Large intestine (tissue), 3 donors: ENCODE measurements around the gene EPB42. TPM values are rescaled to one million over a fixed set of nuclear protein-coding genes. Genes with fewer than 3 reads are reported as not detected.

Source experiments
- DNase-seq, 2 donors: peaks; one replicate each; pipeline versions ENCODE4 v3.0.0 to v3.0.0-alpha.2; 2013
- H3K27ac ChIP-seq: one replicate; pipeline ENCODE4 v1.5.1; 2013; ENCODE audit warnings: low read length
- H3K27me3 ChIP-seq: 2 replicates; pipeline ENCODE4 v1.6.1; 2013; ENCODE audit warnings: low read length; ENCODE audit not compliant: control insufficient read depth, insufficient read depth
- H3K36me3 ChIP-seq: 2 replicates; pipeline ENCODE4 v1.6.1; 2013; ENCODE audit warnings: low read length; ENCODE audit not compliant: control insufficient read depth, insufficient read depth
- H3K4me1 ChIP-seq: one replicate; pipeline ENCODE4 v1.6.1; 2013; ENCODE audit warnings: low read length; ENCODE audit not compliant: control insufficient read depth, insufficient read depth
- H3K4me3 ChIP-seq: one replicate; pipeline ENCODE4 v1.5.1; 2013; ENCODE audit warnings: low read length
- H3K9me3 ChIP-seq: one replicate; pipeline ENCODE4 v1.6.1; 2013; ENCODE audit warnings: mild to moderate bottlenecking, low read depth, low read length, moderate library complexity; ENCODE audit not compliant: control insufficient read depth
- WGBS: methylation state at CpG from one replicate; pipeline ENCODE4 v1.1.5; 2013; ENCODE audit warnings: low lambda C conversion rate; ENCODE audit not compliant: insufficient coverage; 5-methylcytosine and 5-hydroxymethylcytosine counted together
- polyA plus RNA-seq: library from polyadenylated mRNA; unstranded; fragments of 120-200 nt; gene quantifications from one replicate; pipeline ENCODE4 v1.2.1, GENCODE V29; 2013

EPB42 gene
- polyA plus RNA-seq, 1 donor = 2.8 TPM

DNA sequence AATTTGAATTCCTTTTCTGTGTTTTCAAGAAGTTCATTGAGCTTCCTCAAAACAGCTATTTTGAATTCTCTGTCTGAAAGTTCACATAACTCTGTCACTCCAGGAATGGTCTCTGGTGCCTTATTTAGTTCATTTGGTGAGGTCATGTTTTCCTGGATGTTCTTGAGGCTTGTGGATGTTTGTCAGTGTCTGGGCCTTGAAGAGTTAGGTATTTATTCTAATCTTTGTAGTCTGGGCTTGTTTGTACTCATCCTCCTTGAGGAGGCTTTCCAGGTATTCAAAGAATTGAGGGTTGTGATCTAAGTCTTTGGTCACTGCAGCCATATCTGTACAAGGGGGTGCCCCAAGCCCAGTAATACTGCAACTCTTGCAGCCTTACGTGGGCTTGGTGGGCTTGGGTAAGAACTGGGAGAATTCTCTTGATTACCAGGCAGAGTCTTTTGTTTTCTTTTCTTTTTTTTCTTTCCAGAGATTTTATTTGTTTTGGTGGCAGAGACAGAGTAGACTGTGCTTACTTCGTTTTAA, 55.0 kb downstream of the EPB42 start:
- Histone ChIP-seq H3K9me3 (no peaks in the 10 kb centered on the region), H3K27me3 (no peaks in the 10 kb centered on the region), H3K4me3 (no peak overlapping the region), H3K27ac (no peak overlapping the region), H3K36me3 (peaks cover 24% of the 10 kb centered on the region), H3K4me1 (no peaks in the 10 kb centered on the region)
- DNase-seq = no peak
- no CpG with 5 or more reads among the region's 2 CpGs for WGBS

DNA sequence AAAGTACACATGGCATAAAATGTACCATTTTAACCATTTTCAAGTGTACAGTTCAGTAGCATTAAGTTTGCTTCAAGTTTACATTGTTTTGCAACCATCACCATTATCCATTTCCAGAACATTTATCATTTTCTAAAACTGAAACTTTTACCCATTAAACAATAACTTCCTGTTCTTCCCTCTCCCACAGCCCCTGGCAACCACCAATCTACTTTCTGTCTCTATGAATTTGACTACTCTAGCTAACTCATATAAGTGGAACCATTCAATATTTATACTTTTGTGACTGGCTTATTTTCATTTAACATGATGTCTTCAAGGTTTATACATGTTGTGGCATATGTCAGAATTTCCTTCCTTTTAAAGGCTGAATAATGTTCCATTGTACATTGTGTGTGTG, 67.5 kb downstream of the EPB42 start:
- no peak for DNase-seq
- no peaks in the 10 kb centered on the region for H3K27me3 ChIP-seq
- H3K27ac ChIP-seq = no peak overlapping the region
- no peak overlapping the region for H3K4me3 ChIP-seq
- H3K9me3 ChIP-seq = no peaks in the 10 kb centered on the region
- no peaks in the 10 kb centered on the region for H3K4me1 ChIP-seq
- H3K36me3 ChIP-seq = peaks cover 33% of the 10 kb centered on the region

DNA sequence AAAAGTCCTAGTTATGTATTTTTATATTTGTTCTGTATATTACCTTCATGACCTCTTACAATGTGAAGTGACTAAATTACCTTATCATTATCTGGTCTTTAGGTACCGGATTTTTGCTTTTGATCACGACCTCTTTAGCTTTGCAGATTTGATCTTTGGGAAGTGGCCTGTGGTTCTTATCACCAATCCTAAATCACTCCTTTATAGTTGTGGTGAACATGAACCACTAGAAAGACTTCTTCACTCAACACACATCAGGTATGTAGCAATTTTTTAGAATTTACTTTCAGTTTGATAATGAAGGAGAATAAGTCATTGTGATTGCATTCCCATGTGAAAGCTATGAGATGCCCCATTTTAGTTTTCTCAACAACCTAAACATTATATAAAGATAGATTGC, 69.1 kb downstream of the EPB42 start:
- Histone ChIP-seq H3K27me3 (no peaks in the 10 kb centered on the region), H3K27ac (no peak overlapping the region), H3K9me3 (no peaks in the 10 kb centered on the region), H3K4me1 (no peaks in the 10 kb centered on the region), H3K4me3 (no peak overlapping the region), H3K36me3 (peaks cover 35% of the 10 kb centered on the region)
- DNase-seq = no peak
- 90% methylated on average over 2 of the region's 2 CpGs for WGBS

DNA sequence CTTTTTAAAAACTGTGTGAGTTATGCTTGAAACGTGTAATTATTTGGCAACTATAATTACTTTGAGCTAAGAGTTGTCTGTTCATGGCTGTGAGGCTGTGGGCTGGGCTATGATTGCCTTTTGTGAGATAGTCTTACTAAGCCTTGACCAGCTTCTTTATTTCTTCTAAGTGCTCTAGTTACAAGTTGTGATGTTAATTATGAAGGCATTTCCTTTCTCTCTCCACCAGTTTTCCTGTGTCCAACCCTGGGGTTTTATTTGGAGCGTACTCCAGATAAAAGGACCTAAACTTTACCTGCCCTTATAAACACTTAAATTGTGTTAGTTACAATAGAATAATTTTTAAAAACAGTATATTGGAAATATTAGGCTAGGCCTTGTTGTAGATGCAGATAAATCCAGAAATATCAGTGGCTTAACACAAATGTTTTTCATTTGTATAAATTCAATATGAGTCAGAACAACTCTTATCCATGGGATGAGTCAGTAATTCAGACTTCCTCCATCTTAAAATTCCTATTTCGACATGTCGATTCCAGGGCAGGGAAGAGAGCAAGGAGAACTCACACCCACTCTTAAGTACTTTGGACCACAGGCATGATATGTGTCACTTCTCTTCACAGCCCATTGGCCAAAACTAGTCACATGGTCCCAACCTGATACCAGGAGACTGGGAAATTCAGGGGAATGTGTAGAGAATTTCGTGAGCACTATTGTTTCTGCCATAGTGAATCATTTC, 70.5 kb downstream of the EPB42 start:
- Histone ChIP-seq H3K4me1 (no peaks in the 10 kb centered on the region), H3K4me3 (no peak overlapping the region), H3K9me3 (no peaks in the 10 kb centered on the region), H3K27ac (no peak overlapping the region), H3K27me3 (no peaks in the 10 kb centered on the region), H3K36me3 (peaks cover 31% of the 10 kb centered on the region)
- DNase-seq = no peak
- no CpG with 5 or more reads among the region's 5 CpGs for WGBS

Other genes starting within 250 kb of the EPB42 start
- gene UBR1, start 115.0 kb downstream of the EPB42 start, polyA plus RNA-seq = 18.4 TPM
- gene TMEM62, start 87.4 kb downstream of the EPB42 start, polyA plus RNA-seq = 30.6 TPM
- gene CCNDBP1, start 35.6 kb downstream of the EPB42 start, polyA plus RNA-seq = 62.5 TPM
- 0.03 TPM for gene TGM5, start 45.9 kb upstream of the EPB42 start, polyA plus RNA-seq
- not detected for gene TGM7, start 81.2 kb upstream of the EPB42 start, polyA plus RNA-seq
- gene LCMT2, start 109.6 kb upstream of the EPB42 start, polyA plus RNA-seq = 8.1 TPM
- gene ZSCAN29, start 150.0 kb upstream of the EPB42 start, polyA plus RNA-seq = 25.3 TPM
- gene TUBGCP4, start 150.1 kb upstream of the EPB42 start, polyA plus RNA-seq = 16.4 TPM